Smooth muscle cell (in vitro differentiated cells): Measurements from ENCODE around the gene RAP1A. TPM values are rescaled to one million over a fixed set of nuclear protein-coding genes. Genes with fewer than 3 reads are reported as not detected.

Source experiments
- DNase-seq: peaks from one replicate; lab custom pipeline; 2025; ENCODE audit not compliant: unreplicated experiment; lab: John Stamatoyannopoulos, UW
- H2AFZ ChIP-seq: fragments of 200-600 bp; sonication (generic); 2 replicates; pipeline ENCODE4 v1.6.0; 2016; ENCODE audit warnings: antibody characterized with exemption, low read depth, mild to moderate bottlenecking
- H3F3A ChIP-seq: fragments of 200-600 bp; sonication (generic); 2 replicates; pipeline ENCODE4 v1.6.0; 2017; ENCODE audit warnings: antibody characterized with exemption, low read depth
- H3K27ac ChIP-seq: fragments of 200-600 bp; sonication (generic); 2 replicates; pipeline ENCODE4 v1.5.1; 2016; ENCODE audit warnings: low read depth, mild to moderate bottlenecking
- H3K27me3 ChIP-seq: fragments of 200-600 bp; sonication (generic); 2 replicates; pipeline ENCODE4 v1.6.1; 2016; ENCODE audit warnings: low read depth, mild to moderate bottlenecking
- H3K36me3 ChIP-seq: fragments of 200-600 bp; sonication (generic); 2 replicates; pipeline ENCODE4 v1.5.1; 2016; ENCODE audit warnings: low read depth
- H3K4me1 ChIP-seq: fragments of 200-600 bp; sonication (generic); 2 replicates; pipeline ENCODE4 v1.5.1; 2016; ENCODE audit warnings: low read depth
- H3K4me2 ChIP-seq: fragments of 200-600 bp; sonication (generic); 2 replicates; pipeline ENCODE4 v1.6.0; 2016; ENCODE audit warnings: mild to moderate bottlenecking
- H3K4me3 ChIP-seq: fragments of 200-600 bp; sonication (generic); 2 replicates; pipeline ENCODE4 v1.5.1; 2016; ENCODE audit warnings: mild to moderate bottlenecking
- H3K79me2 ChIP-seq: fragments of 200-600 bp; sonication (generic); 2 replicates; pipeline ENCODE4 v1.6.0; 2016; ENCODE audit warnings: low read depth, mild to moderate bottlenecking
- H3K9ac ChIP-seq: fragments of 200-600 bp; sonication (generic); 2 replicates; pipeline ENCODE4 v1.6.0; 2016; ENCODE audit warnings: low read depth
- H3K9me3 ChIP-seq: fragments of 200-600 bp; sonication (generic); replicated peaks from 2 replicates; pipeline ENCODE4 v1.5.1; 2016; ENCODE audit warnings: low read depth
- H4K20me1 ChIP-seq: fragments of 200-600 bp; sonication (generic); 2 replicates; pipeline ENCODE4 v1.6.0; 2016; ENCODE audit warnings: low read depth
- CTCF ChIP-seq: fragments of 200-600 bp; sonication (generic); IDR thresholded peaks from 2 replicates; pipeline ENCODE4 v1.5.1; 2017; ENCODE audit warnings: borderline replicate concordance, mild to moderate bottlenecking, antibody characterized with exemption; ENCODE audit not compliant: insufficient read depth, poor library complexity, severe bottlenecking
- WGBS: methylation state at CpG from one replicate; pipeline ENCODE4 v1.1.7; 2016; ENCODE audit warnings: low lambda C conversion rate; 5-methylcytosine and 5-hydroxymethylcytosine counted together
- polyA plus RNA-seq: library from polyadenylated mRNA; unstranded; fragments of >200 nt; fragmentation: Nextera tagmentation; extraction: Ambion mirVana; gene quantifications from 2 replicates; pipeline ENCODE4 v1.2.1, GENCODE V29; 2016
- total RNA-seq: library from RNA; depleted of rRNA; stranded (reverse); fragments of >200 nt; gene quantifications from 2 replicates; pipeline ENCODE4 v1.2.3, GENCODE V29; 2014

Gene RAP1A
- total and polyA plus RNA-seq, 2 experiments from 2014 or later: 36.8 to 64.9 TPM

GRCh38 chr1:111720977-111721786, 101.6 kb downstream of the RAP1A start:
- Histone ChIP-seq H3K4me1 (peaks cover 10% of the 10 kb centered on the region), H3K9ac (no peak overlapping the region), H3K79me2 (no peaks in the 10 kb centered on the region), H3K4me2 (no peak overlapping the region), H3K9me3 (no peaks in the 10 kb centered on the region), H4K20me1 (no peaks in the 10 kb centered on the region), H3K27me3 (no peaks in the 10 kb centered on the region), H3F3A (no peaks in the 10 kb centered on the region), H2AFZ (no peak overlapping the region), H3K27ac (no peak overlapping the region), H3K4me3 (no peak overlapping the region), H3K36me3 (no peaks in the 10 kb centered on the region)
- TF ChIP-seq CTCF: no peak
- 88% methylated on average over 10 of the region's 10 CpGs for WGBS
- DNase-seq: no peak

- TF ChIP-seq CTCF: no peak
- Histone ChIP-seq H3F3A (no peaks in the 10 kb centered on the region), H3K4me2 (no peak overlapping the region), H2AFZ (no peak overlapping the region), H3K79me2 (no peaks in the 10 kb centered on the region), H3K9ac (no peak overlapping the region), H3K36me3 (no peaks in the 10 kb centered on the region), H3K4me1 (peaks cover 10% of the 10 kb centered on the region), H3K4me3 (no peak overlapping the region), H3K27ac (no peak overlapping the region), H3K27me3 (no peaks in the 10 kb centered on the region), H3K9me3 (no peaks in the 10 kb centered on the region), H4K20me1 (no peaks in the 10 kb centered on the region)
- 86% methylated on average over 7 of the region's 7 CpGs for WGBS
- no peak for DNase-seq
Measured at GRCh38 chr1:111723091-111723806, 103.7 kb downstream of the RAP1A start.

- no peak overlapping the region for H3K4me2 ChIP-seq
- no peaks in the 10 kb centered on the region for H3K79me2 ChIP-seq
- 88% methylated on average over 1 of the region's 1 CpG for WGBS
Measured at GRCh38 chr1:111723871-111724270, 104.3 kb downstream of the RAP1A start.

More at GRCh38 chr1:111723871-111724270, 104.3 kb downstream of the RAP1A start:
- Histone ChIP-seq H3K4me3 (no peak overlapping the region), H3K36me3 (no peaks in the 10 kb centered on the region), H3K27me3 (no peaks in the 10 kb centered on the region), H3K9me3 (no peaks in the 10 kb centered on the region), H3K4me1 (peaks cover 10% of the 10 kb centered on the region), H2AFZ (no peak overlapping the region), H3K9ac (no peak overlapping the region), H4K20me1 (no peaks in the 10 kb centered on the region), H3K27ac (no peak overlapping the region), H3F3A (no peaks in the 10 kb centered on the region)
- DNase-seq: no peak
- TF ChIP-seq CTCF: no peak
